GM19328 (cell line): ENCODE data around the gene ZNF652.
"Not testable (repeated sequence)": the region's sequence is repeated elsewhere in the genome, so short reads cannot be mapped to it uniquely, and the experiment has no call there.

Experiments used
- ATAC-seq: cut with Tn5 transposase; IDR thresholded peaks from one replicate; pipeline ENCODE4 v1.9.1; 2021; ENCODE audit warnings: mild to moderate bottlenecking, moderate library complexity; ENCODE audit not compliant: unreplicated experiment

The ZNF652 gene

DNA sequence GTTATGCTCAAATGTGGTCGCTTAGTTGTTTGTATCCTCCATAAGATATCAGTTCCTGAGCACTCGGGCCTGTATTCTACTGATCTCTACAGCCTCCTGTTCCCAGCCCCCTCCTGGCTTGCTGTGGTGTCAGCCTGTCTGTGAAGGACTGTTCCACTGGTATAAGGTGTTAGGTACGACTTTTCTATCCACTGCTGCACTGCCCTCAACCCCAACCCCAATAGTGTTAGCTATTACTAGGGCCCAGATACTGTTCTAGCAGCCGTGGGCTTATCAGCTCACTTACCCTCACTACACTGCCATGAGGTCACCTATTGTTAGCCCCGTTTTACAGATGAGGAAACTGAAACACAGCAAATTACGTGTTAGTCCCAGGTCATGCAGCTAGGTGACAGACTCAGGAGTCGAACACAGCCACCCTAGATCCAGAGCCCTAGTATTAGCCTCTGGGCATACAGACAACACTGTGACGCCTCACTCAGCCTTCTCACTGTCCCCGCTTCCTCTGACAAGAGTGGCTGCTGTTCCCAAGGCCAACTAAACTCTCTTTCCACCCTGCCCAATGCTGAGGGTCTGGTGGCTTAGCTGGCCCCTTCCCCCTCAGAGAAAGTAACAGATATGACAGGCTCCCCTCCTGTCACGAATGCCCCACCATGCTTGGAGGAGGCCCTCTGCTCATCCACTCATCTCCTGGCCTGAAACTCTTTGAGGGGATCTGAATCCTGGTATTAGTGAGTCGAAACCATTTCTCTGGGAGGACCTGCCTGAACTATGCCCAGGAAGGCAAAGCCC, 25.6 kb upstream of the ZNF652 start:
- no peak for ATAC-seq

DNA sequence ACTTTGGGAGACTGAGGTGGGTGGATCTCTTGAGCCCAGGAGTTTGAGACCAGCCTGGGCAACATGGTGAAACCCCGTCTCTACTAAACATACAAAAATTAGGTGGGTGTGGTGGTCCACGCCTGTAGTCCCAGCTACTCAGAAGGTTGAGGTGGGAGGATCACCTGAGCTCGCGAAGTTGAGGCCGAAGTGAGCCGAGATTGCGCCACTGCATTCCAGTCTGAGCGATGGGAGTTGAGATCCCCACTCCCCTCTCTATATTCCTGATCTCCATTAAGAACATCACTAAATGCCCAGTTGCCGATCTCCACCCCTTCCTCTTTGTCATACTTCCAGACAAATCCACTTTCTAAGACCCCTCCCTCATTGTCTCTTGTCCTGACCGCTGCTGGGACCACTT, 24.3 kb upstream of the ZNF652 start:
- no peak for ATAC-seq

DNA sequence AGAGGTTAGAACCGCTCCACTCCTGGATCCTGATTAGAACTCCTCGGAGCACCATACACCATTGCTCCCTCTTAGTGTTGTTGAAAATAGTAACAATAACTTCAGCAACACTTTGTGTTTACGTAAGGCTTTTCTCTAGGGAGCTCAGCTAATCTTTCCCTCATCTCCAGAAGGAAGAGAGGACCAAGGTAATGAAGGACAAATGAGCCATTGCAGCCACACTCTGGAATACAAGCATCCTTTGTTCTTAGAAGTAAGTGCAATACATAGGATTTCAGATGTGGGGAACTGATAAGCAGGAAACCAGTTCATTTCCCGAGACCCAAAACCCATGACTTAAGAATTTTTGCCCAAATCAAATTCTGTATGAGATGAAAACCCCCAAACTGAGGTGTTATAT, 22.9 kb upstream of the ZNF652 start:
- ATAC-seq, result no peak

DNA sequence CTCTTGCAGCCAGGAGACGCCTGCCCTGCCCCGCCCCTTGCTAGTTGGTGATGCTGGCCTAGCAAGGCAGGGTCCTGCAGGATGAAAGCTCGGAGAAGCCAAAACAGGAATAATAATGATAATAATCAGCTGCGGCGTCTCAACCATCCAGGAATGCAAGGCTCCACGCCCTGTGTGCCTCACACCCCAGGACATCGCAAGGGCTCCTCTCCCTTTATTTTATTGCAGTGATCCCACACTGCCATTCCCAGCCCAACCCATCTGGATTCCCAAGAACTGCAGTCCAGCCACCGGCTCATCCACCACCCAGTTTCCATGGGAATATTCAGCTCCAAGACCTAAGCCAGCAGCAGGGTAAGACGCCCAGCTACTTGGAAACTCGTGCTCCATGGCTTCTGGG, 21.0 kb upstream of the ZNF652 start:
- ATAC-seq, result no peak

DNA sequence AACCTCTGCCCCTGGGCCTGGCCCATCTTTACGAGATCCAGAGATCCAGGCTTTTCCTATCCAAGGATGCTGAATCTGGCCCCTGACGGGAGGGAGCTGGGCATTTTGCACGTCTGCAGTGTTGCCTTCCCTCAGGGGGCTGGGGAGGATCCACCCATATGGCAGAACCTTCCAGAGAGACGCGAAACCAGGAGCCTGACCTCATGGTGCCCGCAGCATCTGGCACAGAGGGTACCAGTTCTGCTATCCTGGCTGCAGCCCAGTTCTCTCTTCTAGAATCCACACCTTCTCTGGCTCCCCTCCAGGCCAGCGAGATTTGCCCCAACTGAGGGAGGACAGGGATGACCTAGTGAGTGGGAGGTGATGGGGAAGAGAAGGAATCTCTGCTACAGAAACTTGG, 20.5 kb upstream of the ZNF652 start:
- ATAC-seq, result no peak

DNA sequence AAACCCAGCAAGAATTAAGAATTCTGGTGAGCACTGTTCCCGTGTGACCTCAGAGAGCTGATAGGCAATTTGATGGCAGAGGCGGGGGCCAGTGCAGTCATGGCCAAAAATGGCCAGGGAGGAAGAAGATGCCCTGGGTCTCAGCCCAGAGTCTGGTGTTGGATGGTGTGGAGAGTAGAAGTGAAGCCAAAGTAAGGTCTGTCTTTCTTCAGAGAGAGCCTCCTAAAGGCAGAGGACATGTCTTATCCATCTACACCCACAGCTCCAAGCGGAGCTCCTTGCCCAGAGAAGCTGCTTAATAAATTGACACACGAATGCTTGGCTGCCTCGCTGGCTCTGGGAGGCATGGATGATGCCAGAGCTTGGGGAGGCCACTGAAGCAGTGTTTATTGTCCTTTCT, 19.7 kb upstream of the ZNF652 start:
- ATAC-seq, result no peak

DNA sequence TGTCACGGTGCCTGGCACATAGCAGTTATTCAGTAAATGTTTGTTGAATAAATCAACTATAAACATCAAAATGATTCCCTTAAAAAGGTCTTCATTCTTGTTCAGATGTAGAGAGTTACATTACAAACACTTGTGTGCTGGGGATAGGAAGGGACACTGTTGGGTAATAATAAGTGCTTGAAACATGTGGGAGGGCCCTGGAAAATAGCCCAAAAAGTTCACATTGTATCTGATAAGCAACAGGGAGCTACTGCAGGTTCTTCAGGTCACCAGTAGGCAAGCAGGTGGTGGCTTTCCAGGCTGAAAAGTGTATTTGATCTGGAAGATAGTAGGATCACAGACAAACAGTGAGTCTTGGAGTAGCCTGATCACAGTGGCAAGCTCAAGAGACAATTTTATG, 19.0 kb upstream of the ZNF652 start:
- ATAC-seq, result no peak

DNA sequence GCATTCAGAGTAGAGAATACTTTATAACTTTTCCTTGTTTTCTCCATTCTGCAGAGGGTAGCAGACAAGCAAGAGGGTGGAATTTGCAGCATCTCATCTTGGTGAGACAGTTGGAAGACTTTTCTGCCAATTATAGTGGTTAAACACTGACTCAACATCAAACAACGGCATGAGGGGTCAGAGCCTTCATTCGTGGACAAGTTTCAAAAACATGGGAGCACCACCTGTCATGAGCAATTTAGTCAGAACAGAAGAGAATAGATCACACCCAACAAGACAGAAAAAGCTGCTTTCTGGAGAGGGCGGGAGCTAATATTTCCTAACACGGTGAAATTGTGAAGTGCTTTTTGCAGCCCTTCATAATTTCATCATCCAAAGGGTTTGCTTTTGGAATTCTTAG, 17.9 kb upstream of the ZNF652 start:
- no peak for ATAC-seq

DNA sequence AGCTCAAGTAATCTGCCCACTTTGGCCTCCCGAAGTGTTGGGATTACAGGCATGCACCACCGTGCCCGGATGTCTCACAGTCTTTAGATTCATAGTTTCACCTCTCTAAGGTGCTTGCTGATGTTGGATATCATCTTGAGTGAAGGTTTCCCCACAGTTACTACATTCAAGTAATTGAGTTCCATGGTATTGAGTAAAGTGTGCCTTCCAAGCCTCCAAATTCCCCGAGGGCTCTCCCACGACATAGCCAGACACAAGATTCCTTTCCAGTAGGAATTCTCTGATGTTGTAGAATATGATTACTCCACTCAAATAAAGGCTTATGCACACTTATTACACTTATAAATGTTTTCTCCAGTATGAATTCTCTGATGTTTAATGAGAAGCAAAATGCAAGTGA, 16.3 kb upstream of the ZNF652 start:
- ATAC-seq, result no peak

DNA sequence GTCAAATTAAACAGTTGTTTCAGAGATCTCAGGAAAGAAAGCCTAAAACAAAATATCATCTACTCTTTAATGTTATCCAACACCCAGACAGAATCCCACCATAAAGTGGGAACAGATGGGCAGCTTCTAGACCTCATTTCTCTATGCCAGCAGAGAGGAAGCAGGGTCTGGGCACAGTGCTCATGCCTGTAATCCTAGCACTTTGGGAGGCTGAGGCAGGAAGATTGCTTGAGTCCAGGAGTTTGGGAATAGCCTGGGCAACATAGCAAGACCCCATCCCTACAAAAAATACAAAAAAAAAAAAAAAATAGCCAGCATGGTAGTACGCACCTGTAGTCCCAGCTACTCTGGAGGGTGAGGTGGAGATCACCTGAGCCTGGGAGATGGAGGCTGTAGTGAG, 13.5 kb upstream of the ZNF652 start:
- ATAC-seq, result no peak

DNA sequence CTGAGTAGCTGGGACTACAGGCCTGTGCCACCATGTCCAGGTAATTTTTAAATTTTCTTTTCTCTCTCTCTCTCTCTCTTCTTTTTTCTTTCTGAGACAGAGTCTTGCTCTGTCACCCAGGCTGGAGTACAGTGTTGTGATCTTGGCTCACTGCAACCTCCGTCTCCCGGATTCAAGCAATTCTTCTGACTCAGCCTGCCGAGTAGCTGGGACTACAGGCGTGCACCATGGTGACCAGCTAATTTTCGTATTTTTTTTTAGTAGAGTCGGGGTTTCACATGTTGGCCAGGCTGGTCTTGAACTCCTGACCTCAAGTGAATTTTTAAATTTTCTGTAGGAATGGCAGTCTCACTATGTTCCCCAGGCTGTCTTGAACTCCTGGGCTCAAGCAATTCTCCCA, 11.1 kb upstream of the ZNF652 start:
- ATAC-seq, result no peak

DNA sequence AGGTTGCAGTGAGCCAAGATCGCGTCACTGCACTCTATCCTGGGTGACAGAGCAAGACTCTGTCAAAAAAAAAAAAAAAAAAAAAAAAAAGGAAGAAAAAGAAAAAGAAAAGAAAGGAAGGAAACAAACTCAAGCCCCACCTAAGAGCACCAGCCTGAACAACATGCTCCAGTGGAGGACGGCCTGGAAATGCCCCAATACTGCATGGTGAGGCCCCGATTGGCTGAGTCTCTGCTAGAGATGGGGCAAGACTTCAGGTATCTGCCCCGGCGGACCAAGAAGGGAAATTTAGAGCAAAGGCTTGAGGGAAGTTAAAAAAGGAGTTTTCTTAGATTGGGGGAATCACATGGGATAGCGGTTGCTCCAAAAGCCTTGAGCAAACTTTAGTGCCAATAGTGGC, 10.4 kb upstream of the ZNF652 start:
- ATAC-seq, result no peak

DNA sequence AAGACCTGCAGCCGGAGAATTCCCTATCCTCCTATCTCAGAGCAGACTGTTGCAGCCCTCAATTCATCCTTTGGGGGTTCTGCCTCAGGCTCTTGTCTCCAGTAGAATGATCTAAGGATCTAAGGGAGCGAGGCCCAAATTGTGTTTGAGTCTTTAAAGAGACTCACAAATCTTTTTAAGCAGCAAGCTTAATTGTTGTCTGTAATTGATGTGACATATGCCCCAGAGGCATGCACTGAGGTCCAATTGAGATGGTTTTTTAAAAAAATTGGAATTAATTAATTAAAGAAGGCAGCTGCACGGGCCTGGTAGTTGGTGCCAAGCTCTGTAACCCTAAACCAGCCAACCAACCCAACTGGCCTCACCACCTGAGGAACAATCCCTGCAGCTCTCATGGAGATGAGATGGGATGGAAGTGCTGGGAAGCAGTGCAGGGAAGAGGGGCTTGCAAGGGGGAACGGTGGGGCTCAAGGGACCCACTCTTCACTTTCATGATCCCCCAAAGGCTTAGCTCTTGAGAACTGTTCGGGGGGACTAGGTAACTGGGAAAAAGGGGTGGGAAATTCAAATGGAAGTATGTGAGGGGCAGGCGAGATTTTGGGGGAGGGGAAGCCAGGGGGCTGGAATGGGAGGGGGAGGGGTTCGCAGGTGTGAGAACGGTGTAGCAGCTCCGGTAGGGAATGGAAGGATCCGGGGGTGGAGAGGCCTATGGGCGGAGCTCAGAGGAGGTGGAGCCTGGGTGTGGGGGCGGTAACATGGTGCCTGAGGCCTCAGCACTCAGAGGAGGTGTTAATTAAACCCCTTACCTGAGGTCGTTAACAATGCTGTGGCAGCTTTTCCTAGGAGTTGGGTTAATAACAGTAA, 9.2 kb upstream of the ZNF652 start:
- no peak for ATAC-seq

DNA sequence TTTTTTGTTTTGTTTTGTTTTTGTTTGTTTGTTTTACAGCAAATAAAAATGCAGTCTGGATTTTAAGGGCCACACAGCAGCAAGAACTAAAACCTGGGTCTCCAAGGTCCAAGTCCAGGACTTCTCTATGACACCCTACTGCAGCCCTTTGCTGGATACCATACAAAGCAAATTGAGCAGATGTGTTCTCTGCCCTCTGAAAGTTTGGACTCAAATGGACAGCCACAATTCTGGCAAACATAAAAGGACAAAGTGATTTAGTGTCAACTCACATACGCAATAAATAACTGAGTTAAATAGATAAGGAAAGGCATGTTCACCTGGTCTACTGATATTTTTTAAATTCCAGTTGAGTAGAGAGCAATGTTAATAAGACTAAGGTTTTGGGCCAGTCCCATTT, 7.7 kb upstream of the ZNF652 start:
- ATAC-seq, result no peak

DNA sequence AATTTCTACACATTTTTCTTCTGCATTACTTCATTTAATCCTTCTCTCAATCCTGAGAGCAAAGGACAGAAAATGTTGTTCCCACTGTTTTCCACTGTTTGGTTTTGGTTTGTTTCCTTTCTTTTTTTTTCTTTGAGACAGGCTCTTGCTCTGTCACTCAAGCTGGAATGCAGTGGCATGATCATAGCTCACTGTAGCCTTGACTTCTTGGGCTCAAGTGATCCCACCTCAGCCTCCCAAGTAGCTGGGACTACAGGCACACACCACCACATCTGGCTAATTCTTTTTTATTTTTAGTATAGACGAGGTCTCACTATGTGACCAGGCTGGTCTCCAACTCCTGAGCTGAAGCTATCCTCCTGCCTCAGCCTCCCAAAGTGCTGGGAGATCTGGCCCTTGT, 7.0 kb upstream of the ZNF652 start:
- no peak for ATAC-seq

DNA sequence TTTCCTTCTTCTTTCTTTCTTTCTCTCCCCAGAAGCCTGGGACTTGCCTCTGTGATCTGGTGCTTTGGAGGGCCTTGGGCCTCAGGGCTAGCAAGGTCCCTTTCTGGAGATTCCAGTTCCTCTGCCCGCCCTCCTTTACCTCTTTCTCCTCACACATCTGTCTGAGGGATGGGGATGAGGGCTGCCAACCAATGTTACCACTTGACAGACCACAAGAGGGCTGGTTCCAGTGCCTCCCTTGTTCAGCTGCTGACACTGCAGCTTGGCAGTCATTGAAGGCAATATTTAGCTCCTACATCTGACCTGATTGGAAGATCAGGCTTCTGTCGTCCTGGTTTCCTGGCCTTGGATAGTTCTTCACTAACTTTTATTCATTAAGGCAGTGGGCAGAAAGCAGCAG, 3.6 kb upstream of the ZNF652 start:
- ATAC-seq, result no peak

DNA sequence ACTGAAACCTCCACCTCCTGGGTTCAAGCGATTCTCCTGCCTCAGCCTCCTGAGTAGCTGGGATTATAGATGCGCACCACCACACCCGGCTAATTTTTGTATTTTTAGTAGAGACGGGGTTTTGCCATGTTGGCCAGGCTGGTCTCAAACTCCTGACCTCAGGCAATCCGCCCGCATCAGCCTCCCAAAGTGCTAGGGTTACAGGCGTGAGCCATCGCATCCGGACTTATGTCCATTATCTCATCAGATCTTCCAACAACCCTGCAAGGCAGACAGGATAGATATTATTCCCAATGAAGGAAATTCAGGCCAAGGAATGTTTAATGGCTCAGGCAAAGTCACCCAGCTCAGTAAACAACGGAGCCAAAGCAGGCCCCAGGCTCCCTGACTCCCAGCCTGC, 3.1 kb upstream of the ZNF652 start:
- ATAC-seq, result not testable (repeated sequence)

DNA sequence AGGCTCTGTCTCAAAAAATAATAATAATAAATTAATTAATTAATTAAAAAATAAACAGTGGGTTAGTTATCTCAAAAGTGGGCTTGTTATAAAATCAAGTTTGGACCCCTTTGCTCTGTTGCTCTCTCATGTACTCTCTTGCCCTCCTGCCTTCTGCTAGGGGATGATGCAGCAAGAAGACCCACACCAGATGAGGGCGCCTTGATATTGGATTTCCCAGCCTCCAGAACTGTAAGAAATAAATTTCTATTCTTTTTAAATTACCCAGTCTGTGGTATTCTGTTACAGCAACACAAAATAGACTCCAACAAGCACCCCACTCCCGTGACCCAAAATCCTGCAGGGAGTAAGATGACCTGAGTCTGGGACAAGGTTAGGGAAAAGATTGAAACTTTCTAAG, 2.1 kb upstream of the ZNF652 start:
- ATAC-seq, result no peak

DNA sequence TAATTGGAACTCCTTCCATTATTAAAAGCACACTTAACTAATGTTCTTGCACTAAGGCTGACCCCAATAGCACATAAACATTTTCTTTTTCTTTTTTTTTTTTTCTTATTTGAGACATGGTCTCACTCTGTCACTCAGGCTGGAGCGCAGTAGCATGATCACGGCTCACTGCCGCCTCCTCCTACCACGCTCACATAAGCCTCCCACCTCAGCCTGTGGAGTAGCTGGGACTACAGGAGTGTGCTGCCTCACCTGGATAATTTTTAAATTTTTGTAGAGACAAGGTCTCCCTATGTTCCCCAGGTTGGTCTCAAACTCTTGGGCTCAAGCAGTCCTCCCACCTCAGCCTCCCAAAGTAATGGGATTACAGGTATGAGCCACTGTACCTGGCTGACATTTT, 1.2 kb upstream of the ZNF652 start:
- ATAC-seq, result no peak

DNA sequence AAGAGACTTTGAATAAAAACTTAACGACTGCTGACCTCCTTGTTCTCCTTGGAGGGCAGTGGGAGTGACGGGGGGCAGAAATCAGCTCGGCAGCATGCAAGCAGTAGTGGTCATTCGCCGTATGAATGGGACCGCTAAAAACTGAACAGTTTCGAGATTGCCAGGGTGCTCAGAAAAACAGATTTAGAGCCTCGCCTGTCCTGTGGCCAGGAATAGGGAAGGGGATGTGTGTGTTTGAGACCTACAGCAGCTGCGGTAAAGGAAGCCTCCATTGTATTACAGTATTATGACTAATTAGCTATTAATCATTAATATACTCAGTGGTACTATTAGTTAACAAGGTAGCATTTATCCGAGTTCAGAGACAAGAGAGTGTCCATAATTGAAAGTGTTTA, 670 bp upstream of the ZNF652 start:
- no peak for ATAC-seq

DNA sequence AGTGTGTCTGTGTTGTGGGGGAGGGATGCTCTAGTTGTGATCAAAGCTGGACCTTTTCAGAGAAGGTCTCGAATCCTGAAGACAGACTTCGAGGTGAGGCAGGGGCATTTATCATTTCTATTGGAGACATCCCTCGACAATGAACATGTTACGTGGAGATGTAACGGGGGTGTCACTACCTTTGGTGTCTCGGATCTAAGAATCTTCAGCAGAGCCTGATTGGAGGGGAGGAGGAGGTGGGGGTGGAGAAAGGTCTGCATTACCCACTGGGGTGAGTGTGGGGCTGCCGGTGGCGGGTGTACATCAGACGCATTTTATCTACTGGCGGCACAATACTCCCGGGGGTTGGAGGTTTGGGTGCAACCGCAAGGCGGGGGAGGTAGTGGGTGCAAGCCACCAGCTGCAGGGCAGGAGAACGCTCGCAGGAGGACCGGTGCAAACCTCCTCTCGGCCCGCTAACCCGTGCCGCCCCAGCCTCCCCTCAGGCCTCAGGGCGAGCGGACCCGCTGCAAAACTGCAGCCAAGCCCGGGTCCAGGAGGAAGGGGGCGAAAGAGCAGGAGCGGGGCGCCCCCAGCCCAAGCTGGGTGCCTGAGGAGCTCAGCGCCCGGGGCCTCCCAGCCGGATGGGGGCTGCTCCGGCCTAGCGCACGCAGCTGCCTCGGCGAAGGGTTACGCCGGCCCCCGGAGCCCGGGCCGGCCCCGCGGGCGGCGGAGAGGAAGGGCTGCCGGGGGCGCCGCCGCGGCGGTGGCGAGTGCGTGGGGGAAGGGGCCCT, 735 bp downstream of the ZNF652 start:
- ATAC-seq, result peak; percentile 22

DNA sequence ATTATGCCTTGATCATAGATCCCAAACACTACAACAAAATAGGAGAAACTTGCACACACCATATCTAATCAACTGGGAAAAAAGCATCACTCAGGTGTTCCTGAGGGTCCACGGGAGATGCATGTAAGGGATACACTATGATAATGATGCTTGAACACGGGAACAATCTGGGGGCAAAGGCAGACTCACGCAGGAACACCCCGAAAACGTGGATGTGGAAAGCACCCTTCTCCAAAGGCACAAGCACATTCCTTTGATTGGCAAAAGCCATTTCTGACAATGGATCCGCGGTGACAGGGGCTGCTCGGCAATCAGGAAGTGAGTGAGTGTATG, 1.3 kb downstream of the ZNF652 start:
- ATAC-seq, result no peak
